Activated T-cell treated with anti-CD3 and anti-CD28 coated beads, Interleukin-2, amount 50 U/mL, for 72 hours (primary cell): ENCODE data around the gene RPS24. TPM values are rescaled to one million over a fixed set of nuclear protein-coding genes. Genes with fewer than 3 reads are reported as not detected.
"Not testable (repeated sequence)": the region's sequence is repeated elsewhere in the genome, so short reads cannot be mapped to it uniquely, and the experiment has no call there.

Experiments
- ATAC-seq, 2 donors: fragments of 150-1000 bp; cut with Tn5 transposase; replicated peaks in 1 of 2; 2 replicates each; pipeline ENCODE4 v1.10.0; 2021; ENCODE audit warnings: moderate library complexity in 2 of 2, mild to moderate bottlenecking in 1 of 2
- DNase-seq, 2 donors: peaks; one replicate each; pipeline ENCODE4 v3.0.0; 2021 to 2022; ENCODE audit warnings: mixed read lengths in 1 of 2
- H3K27ac Mint-ChIP-seq: one replicate; pipeline ENCODE4 v1.8.0; 2022; ENCODE audit warnings: mild to moderate bottlenecking, moderate library complexity, mixed read lengths
- H3K27me3 Mint-ChIP-seq: one replicate; pipeline ENCODE4 v1.8.0; 2022; ENCODE audit warnings: low read depth, mixed read lengths
- H3K36me3 Mint-ChIP-seq, 2 donors: one replicate each; pipeline ENCODE4 v1.8.0; 2022; ENCODE audit warnings: mixed read lengths in 2 of 2, mild to moderate bottlenecking in 1 of 2; ENCODE audit not compliant: insufficient read depth in 2 of 2
- H3K4me1 Mint-ChIP-seq: one replicate; pipeline ENCODE4 v1.8.0; 2022; ENCODE audit warnings: low read depth, mixed read lengths
- H3K4me3 Mint-ChIP-seq, 2 donors: one replicate each; pipeline ENCODE4 v1.8.0; 2022; ENCODE audit warnings: mild to moderate bottlenecking in 2 of 2, mixed read lengths in 2 of 2, moderate library complexity in 2 of 2
- H3K9me3 Mint-ChIP-seq, 2 donors: one replicate each; pipeline ENCODE4 v1.8.0; 2022; ENCODE audit warnings: mixed read lengths in 2 of 2
- total RNA-seq, 2 donors: library from RNA; stranded (reverse); gene quantifications; one replicate each; pipeline ENCODE4 v1.2.3, GENCODE V29; 2022

Gene RPS24
- total RNA-seq: 1,000 to 10,000 TPM; 1,385 to 1,724 TPM

GRCh38 chr10:78033637-78034470 lies at the start of gene RPS24:
RPS24 (plus strand) TSS chr10:78033863; CDS start chr10:78033902, 39 bp downstream.
- Mint-ChIP-seq H3K36me3 (peaks cover 28 to 35% of the 10 kb centered on the region in 2 donors), H3K9me3 (no peaks in the 10 kb centered on the region), H3K27me3 (no peaks in the 10 kb centered on the region), H3K27ac (peak within 1 kb of the TSS; percentile 87), H3K4me3 (peak within 1 kb of the TSS; percentile 78 to 79), H3K4me1 (peaks cover 51% of the 10 kb centered on the region)
- peak; percentile 87 to 88 for ATAC-seq
- peak; percentile 96 for DNase-seq

DNA sequence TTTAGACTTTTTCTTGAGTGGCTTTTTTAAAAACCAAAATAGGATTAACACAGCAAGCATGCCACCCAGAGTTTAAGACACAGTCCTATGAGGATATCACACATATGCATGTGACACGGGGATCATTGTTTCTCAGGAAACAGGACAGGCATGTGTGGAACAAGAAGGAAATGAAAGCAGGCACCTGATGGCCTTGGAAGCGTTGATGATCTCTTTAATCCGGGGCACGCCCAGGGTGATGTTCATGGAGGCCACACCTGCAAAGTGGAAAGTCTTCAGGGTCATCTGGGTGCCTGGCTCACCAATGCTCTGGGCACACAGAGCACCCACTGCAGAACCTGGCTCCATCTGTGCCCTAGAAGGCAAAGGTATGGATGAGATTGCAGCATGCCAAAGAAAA lies 48.7 kb upstream of the RPS24 start:
- DNase-seq: no peak
- no peaks in the 10 kb centered on the region for H3K4me1 Mint-ChIP-seq
- no peaks in the 10 kb centered on the region for H3K27me3 Mint-ChIP-seq
- ATAC-seq: no peak
- peaks cover 9 to 18% of the 10 kb centered on the region in 2 donors for H3K36me3 Mint-ChIP-seq
- no peaks in the 10 kb centered on the region for H3K9me3 Mint-ChIP-seq
- H3K4me3 Mint-ChIP-seq: no peak overlapping the region
- H3K27ac Mint-ChIP-seq: no peak overlapping the region

DNA sequence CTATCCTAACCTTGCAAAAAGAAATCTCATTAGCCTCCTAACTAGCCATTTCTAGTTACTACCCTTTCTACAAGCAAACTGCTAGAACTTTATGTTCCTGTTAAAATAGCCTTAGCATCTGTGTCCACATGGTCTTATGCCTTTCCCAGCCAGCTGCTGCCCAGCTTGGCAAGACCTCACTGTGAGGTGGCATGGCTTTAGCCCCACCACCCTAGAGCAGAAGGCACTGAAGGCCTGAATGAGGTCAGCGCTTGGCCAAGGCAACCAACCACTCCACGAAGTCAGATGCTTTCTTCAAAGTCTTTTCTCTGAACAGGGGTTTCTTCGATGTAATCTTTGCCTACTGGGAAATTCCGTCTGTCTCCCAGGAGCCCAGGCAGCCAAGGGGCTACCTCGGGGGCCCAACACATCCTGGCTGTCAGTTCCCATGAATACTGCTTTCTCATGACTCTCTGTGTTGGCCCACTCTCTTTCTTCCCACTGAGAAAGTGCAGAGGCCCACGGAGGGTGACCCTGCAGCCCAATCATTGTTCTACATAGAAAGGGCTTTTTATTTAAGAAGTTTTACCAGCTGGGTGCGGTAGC lies 45.9 kb upstream of the RPS24 start:
- peaks cover 11 to 20% of the 10 kb centered on the region in 2 donors for H3K36me3 Mint-ChIP-seq

GRCh38 chr10:77989081-77989724 lies 44.5 kb upstream of the RPS24 start:
- DNase-seq (no peak), ATAC-seq (peak in 1 of 2 donors; percentile 73)
- Mint-ChIP-seq H3K4me1 (no peaks in the 10 kb centered on the region), H3K9me3 (no peaks in the 10 kb centered on the region), H3K27me3 (no peaks in the 10 kb centered on the region), H3K4me3 (no peak overlapping the region), H3K27ac (peak overlapping the region; percentile 50), H3K36me3 (peaks cover 10 to 32% of the 10 kb centered on the region in 2 donors)

More for the DNA sequence above, 45.9 kb upstream of the RPS24 start:
- Mint-ChIP-seq H3K4me1 (no peaks in the 10 kb centered on the region), H3K27me3 (no peaks in the 10 kb centered on the region), H3K27ac (no peak overlapping the region), H3K9me3 (no peaks in the 10 kb centered on the region), H3K4me3 (no peak overlapping the region)
- DNase-seq: no peak
- ATAC-seq: no peak

- DNase-seq (no peak), ATAC-seq (no peak)
- no peaks in the 10 kb centered on the region for H3K9me3 Mint-ChIP-seq
- H3K36me3 Mint-ChIP-seq: peaks cover 13 to 44% of the 10 kb centered on the region in 2 donors
- H3K4me3 Mint-ChIP-seq: no peak overlapping the region
- no peak overlapping the region for H3K27ac Mint-ChIP-seq
- H3K4me1 Mint-ChIP-seq: no peaks in the 10 kb centered on the region
- H3K27me3 Mint-ChIP-seq: no peaks in the 10 kb centered on the region
Measured at GRCh38 chr10:77993620-77994019, 40.0 kb upstream of the RPS24 start.

DNA sequence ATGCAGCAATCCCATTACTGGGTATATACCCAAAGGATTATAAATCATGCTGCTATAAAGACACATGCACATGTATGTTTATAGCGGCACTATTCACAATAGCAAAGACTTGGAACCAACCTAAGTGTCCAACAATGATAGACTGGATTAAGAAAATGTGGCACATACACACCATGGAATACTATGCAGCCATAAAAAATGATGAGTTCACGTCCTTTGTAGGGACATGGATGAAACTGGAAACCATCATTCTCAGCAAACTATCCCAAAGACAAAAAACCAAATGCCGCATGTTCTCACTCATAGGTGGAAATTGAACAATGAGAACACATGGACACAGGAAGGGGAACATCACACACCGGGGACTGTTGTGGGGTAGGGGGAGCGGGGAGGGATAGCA lies 34.9 kb upstream of the RPS24 start:
- not testable (repeated sequence) for ATAC-seq, H3K27me3 Mint-ChIP-seq, DNase-seq, H3K4me1 Mint-ChIP-seq, H3K9me3 Mint-ChIP-seq, H3K4me3 Mint-ChIP-seq, H3K27ac Mint-ChIP-seq
- H3K36me3 Mint-ChIP-seq: peaks cover 20 to 53% of the 10 kb centered on the region in 2 donors

DNA sequence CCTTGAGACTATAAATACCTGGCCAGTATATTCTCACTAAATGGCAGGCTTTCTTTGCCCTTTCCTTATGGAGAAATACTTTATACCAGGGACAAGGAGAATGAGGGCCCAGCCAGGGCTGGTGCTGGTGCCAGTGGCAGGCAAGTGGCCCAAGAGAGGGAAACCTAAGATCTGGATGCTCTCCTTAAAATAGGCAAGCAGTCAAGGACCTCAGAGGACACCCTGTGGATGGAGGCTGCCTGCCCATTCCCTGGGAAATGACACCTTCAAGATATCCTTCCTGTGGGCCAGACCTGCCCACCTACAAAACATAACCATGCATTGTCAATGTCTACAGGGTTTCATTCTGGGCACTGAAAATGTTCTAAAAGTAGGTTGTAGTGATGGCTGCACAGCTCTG lies 33.5 kb upstream of the RPS24 start:
- Mint-ChIP-seq H3K27me3 (no peaks in the 10 kb centered on the region), H3K27ac (no peak overlapping the region), H3K4me1 (no peaks in the 10 kb centered on the region), H3K36me3 (peaks cover 19 to 57% of the 10 kb centered on the region in 2 donors), H3K4me3 (no peak overlapping the region), H3K9me3 (no peaks in the 10 kb centered on the region)
- ATAC-seq: no peak
- DNase-seq: no peak

- H3K27me3 Mint-ChIP-seq: no peaks in the 10 kb centered on the region
- no peak overlapping the region for H3K4me3 Mint-ChIP-seq
- H3K27ac Mint-ChIP-seq: no peak overlapping the region
- DNase-seq (no peak), ATAC-seq (no peak)
- no peaks in the 10 kb centered on the region for H3K9me3 Mint-ChIP-seq
- H3K36me3 Mint-ChIP-seq: peaks cover 24 to 60% of the 10 kb centered on the region in 2 donors
- no peaks in the 10 kb centered on the region for H3K4me1 Mint-ChIP-seq
Measured at GRCh38 chr10:78000956-78001472, 32.6 kb upstream of the RPS24 start.

GRCh38 chr10:78002541-78003288 lies 30.9 kb upstream of the RPS24 start:
- Mint-ChIP-seq H3K9me3 (no peaks in the 10 kb centered on the region), H3K36me3 (peaks cover 23 to 56% of the 10 kb centered on the region in 2 donors), H3K27ac (no peak overlapping the region), H3K27me3 (no peaks in the 10 kb centered on the region), H3K4me3 (no peak overlapping the region), H3K4me1 (no peaks in the 10 kb centered on the region)
- ATAC-seq (no peak), DNase-seq (no peak)

DNA sequence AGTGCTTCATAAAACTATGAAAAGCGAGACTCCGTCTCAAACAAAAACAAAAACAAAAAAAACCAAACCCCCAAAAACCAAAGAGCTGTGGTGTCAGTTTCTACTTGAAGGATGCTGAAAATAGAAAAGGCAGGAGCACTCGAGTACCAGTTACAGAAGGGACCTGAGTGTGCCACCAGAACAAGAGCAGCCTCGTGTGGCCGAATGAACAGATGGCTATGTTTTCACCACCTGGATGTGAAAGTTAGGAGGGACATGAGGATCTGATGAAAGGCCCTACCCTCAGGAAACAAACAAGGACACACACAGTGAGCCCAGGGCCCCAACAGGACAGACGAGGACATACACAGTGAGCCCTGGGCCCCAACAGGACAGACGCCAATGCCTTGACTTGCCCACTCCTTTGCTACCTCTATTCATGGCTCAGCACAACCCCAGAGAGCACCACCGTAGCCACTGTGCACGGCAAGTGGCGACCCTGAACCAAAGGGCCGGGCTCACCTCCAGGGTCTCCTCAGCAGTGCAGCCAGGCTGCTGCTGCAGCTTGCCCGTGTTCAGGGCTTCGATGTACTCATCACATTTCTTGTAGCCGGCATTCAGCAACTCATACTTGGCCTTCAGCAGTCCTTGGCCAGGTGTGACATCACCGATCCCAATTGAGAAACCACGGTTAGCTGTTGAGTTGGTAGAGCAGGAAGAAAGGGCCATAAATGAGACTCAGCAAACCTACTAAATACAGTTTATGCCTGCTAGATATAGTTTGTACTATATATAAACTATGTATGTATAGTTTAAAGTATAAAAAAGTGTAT lies 29.2 kb upstream of the RPS24 start:
- Mint-ChIP-seq H3K4me3 (no peak overlapping the region), H3K9me3 (no peaks in the 10 kb centered on the region), H3K4me1 (no peaks in the 10 kb centered on the region), H3K27me3 (no peaks in the 10 kb centered on the region), H3K27ac (no peak overlapping the region), H3K36me3 (peaks cover 21 to 50% of the 10 kb centered on the region in 2 donors)
- no peak for DNase-seq
- ATAC-seq: no peak

- Mint-ChIP-seq H3K4me3 (no peak overlapping the region), H3K27me3 (no peaks in the 10 kb centered on the region), H3K27ac (no peak overlapping the region), H3K36me3 (peaks cover 15 to 38% of the 10 kb centered on the region in 2 donors), H3K4me1 (no peaks in the 10 kb centered on the region), H3K9me3 (no peaks in the 10 kb centered on the region)
- ATAC-seq (no peak), DNase-seq (no peak)
Measured at GRCh38 chr10:78007172-78007571, 26.5 kb upstream of the RPS24 start.

DNA sequence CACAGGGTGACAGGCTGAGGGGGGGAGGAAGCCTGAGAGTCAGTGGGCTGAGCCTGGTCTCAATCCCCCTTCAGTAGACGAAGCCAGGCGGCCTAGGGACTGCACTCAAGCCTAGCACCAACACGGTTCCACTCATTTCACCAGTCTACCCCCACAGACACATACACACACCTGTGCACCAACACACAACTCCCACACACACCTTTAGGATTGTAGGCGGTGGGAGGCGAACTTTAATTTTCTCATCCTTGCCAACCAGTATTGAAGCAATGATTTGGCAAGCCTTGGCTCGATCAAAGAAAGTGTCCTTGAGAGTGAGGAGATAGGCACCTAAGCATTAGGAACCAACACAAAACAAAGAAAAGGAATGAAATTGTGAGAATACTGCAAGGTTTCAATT lies 24.0 kb upstream of the RPS24 start:
- H3K4me1 Mint-ChIP-seq: no peaks in the 10 kb centered on the region
- no peak overlapping the region for H3K4me3 Mint-ChIP-seq
- ATAC-seq (no peak), DNase-seq (no peak)
- H3K36me3 Mint-ChIP-seq: peaks cover 9 to 33% of the 10 kb centered on the region in 2 donors
- no peaks in the 10 kb centered on the region for H3K27me3 Mint-ChIP-seq
- no peak overlapping the region for H3K27ac Mint-ChIP-seq
- H3K9me3 Mint-ChIP-seq: no peaks in the 10 kb centered on the region
